HEK293T (cell line): ENCODE data around the gene STAC.

Experiments
- CTCF ChIA-PET: fragments of 350-600 bp; formaldehyde crosslinking; extraction: SDS; loops from one replicate; lab custom pipeline; 2021; ENCODE audit warnings: antibody characterized with exemption, inconsistent platforms; lab: Yijun Ruan, JAX
- POLR2A ChIA-PET: fragments of 350-600 bp; formaldehyde crosslinking; extraction: SDS; loops from one replicate; lab custom pipeline; 2020; ENCODE audit warnings: antibody characterized with exemption, inconsistent platforms; lab: Yijun Ruan, JAX
- DNase-seq: peaks from one replicate; pipeline ENCODE4 v3.0.0; 2012; ENCODE audit warnings: mixed read lengths; ENCODE audit errors: extremely low spot score
- ARNT ChIP-seq: fragments of 450-650 bp; IDR thresholded peaks from 2 replicates; pipeline ENCODE4 v1.6.1; 2017; ENCODE audit warnings: mild to moderate bottlenecking
- BHLHE40 ChIP-seq: fragments of 450-650 bp; IDR thresholded peaks from 2 replicates; pipeline ENCODE4 v1.6.1; 2016; ENCODE audit warnings: mild to moderate bottlenecking, moderate library complexity, borderline replicate concordance
- CTBP1 ChIP-seq: fragments of 450-650 bp; IDR thresholded peaks from 2 replicates; pipeline ENCODE4 v1.6.1; 2016; ENCODE audit warnings: borderline replicate concordance
- ELF4 ChIP-seq: fragments of 450-650 bp; IDR thresholded peaks from 2 replicates; pipeline ENCODE4 v1.6.1; 2017; ENCODE audit warnings: antibody characterized with exemption
- FOXA1 ChIP-seq: fragments of 450-650 bp; IDR thresholded peaks from 2 replicates; pipeline ENCODE4 v1.6.1; 2016; ENCODE audit warnings: mild to moderate bottlenecking
- FOXK2 ChIP-seq: fragments of 450-650 bp; IDR thresholded peaks from 2 replicates; pipeline ENCODE4 v1.6.1; 2016; ENCODE audit warnings: mild to moderate bottlenecking
- FOXM1 ChIP-seq: fragments of 450-650 bp; IDR thresholded peaks from 2 replicates; pipeline ENCODE4 v1.6.1; 2017; ENCODE audit warnings: mild to moderate bottlenecking, borderline replicate concordance
- HDGF ChIP-seq: fragments of 450-650 bp; IDR thresholded peaks from 2 replicates; pipeline ENCODE4 v1.6.1; 2017; ENCODE audit warnings: antibody characterized with exemption, borderline replicate concordance
- L3MBTL2 ChIP-seq: fragments of 450-650 bp; conservative IDR thresholded peaks from 2 replicates; pipeline ENCODE4 v1.6.1; 2016; ENCODE audit warnings: mild to moderate bottlenecking
- LEF1 ChIP-seq: fragments of 450-650 bp; IDR thresholded peaks from 2 replicates; pipeline ENCODE4 v1.6.1; 2017; ENCODE audit warnings: mild to moderate bottlenecking, borderline replicate concordance
- NFRKB ChIP-seq: fragments of 450-650 bp; IDR thresholded peaks from 2 replicates; pipeline ENCODE4 v1.6.1; 2016; ENCODE audit warnings: mild to moderate bottlenecking, moderate library complexity
- PKNOX1 ChIP-seq: fragments of 450-650 bp; IDR thresholded peaks from 2 replicates; pipeline ENCODE4 v1.6.1; 2016
- SP1 ChIP-seq: fragments of 450-650 bp; IDR thresholded peaks from 2 replicates; pipeline ENCODE4 v1.6.1; 2017
- SUZ12 ChIP-seq: fragments of 450-650 bp; IDR thresholded peaks from 2 replicates; pipeline ENCODE4 v1.6.1; 2016; ENCODE audit warnings: mild to moderate bottlenecking
- TARDBP ChIP-seq: fragments of 450-650 bp; IDR thresholded peaks from 2 replicates; pipeline ENCODE4 v1.6.1; 2016
- ZNF384 ChIP-seq: fragments of 450-650 bp; IDR thresholded peaks from 2 replicates; pipeline ENCODE4 v1.6.1; 2016

STAC gene

GRCh38 chr3:36501616-36502015 is 121.3 kb downstream of the STAC start:
- CTCF ChIA-PET, result no interaction called here
- no peak for DNase-seq

GRCh38 chr3:36505393-36505792 is 125.1 kb downstream of the STAC start:
- CTCF ChIA-PET, result no interaction called here
- POLR2A ChIA-PET, result no interaction called here
- no peak for DNase-seq
- TF ChIP-seq SP1 (no peak), L3MBTL2 (no peak), LEF1 (no peak), HDGF (no peak), TARDBP (no peak), PKNOX1 (no peak)

More at GRCh38 chr3:36501616-36502015, 121.3 kb downstream of the STAC start:
- POLR2A ChIA-PET, result no interaction called here
- TF ChIP-seq NFRKB, result no peak

GRCh38 chr3:36511791-36512486 is 131.6 kb downstream of the STAC start:
- no peak for DNase-seq
- POLR2A ChIA-PET, result no interaction called here
- CTCF ChIA-PET, result no interaction called here
- TF ChIP-seq PKNOX1 (no peak), BHLHE40 (no peak), ARNT (no peak), FOXK2 (no peak), HDGF (no peak), FOXM1 (no peak), ZNF384 (no peak), SP1 (no peak), NFRKB (no peak), TARDBP (no peak), FOXA1 (no peak), LEF1 (no peak), ELF4 (no peak), SUZ12 (no peak), CTBP1 (no peak), L3MBTL2 (no peak)

- CTCF ChIA-PET, result no interaction called here
- TF ChIP-seq FOXA1 (no peak), ARNT (no peak), NFRKB (no peak), ZNF384 (no peak), SUZ12 (no peak)
- DNase-seq, result no peak
- POLR2A ChIA-PET, result no interaction called here
Measured at GRCh38 chr3:36512555-36512954, 132.3 kb downstream of the STAC start.

GRCh38 chr3:36514171-36514570 is 133.9 kb downstream of the STAC start:
- CTCF ChIA-PET, result no interaction called here
- no peak for DNase-seq
- POLR2A ChIA-PET, result no interaction called here
- TF ChIP-seq ZNF384 (no peak), NFRKB (no peak), HDGF (no peak), ELF4 (no peak), FOXM1 (no peak)

GRCh38 chr3:36519682-36520081 is 139.4 kb downstream of the STAC start:
- DNase-seq, result no peak
- ChIA-PET CTCF (no interaction called here), POLR2A (no interaction called here)
- TF ChIP-seq FOXA1, result no peak
- no peak for TF ChIP-seq TARDBP
- no peak for TF ChIP-seq HDGF
- no peak for TF ChIP-seq LEF1
- no peak for TF ChIP-seq FOXM1
- TF ChIP-seq SP1, result no peak
- no peak for TF ChIP-seq FOXK2
- no peak for TF ChIP-seq ARNT
- TF ChIP-seq PKNOX1, result no peak
- no peak for TF ChIP-seq ELF4
- no peak for TF ChIP-seq SUZ12

- DNase-seq, result no peak
- ChIA-PET CTCF (no interaction called here), POLR2A (no interaction called here)
- TF ChIP-seq FOXK2, result no peak
- no peak for TF ChIP-seq TARDBP
- TF ChIP-seq PKNOX1, result no peak
- TF ChIP-seq ZNF384, result no peak
- no peak for TF ChIP-seq ARNT
- TF ChIP-seq CTBP1, result no peak
- TF ChIP-seq NFRKB, result no peak
- no peak for TF ChIP-seq SUZ12
- TF ChIP-seq ELF4, result no peak
- no peak for TF ChIP-seq LEF1
- TF ChIP-seq BHLHE40, result no peak
- TF ChIP-seq SP1, result no peak
- TF ChIP-seq L3MBTL2, result no peak
- TF ChIP-seq HDGF, result no peak
- no peak for TF ChIP-seq FOXM1
- TF ChIP-seq FOXA1, result no peak
Measured at GRCh38 chr3:36520241-36521006, 140.1 kb downstream of the STAC start.
